Measurements from ENCODE around the gene ADAMTS10.
A peak's percentile ranks its signal among the peaks of the same experiment; 100 is the strongest.
"Not testable (repeated sequence)": the region's sequence is repeated elsewhere in the genome, so short reads cannot be mapped to it uniquely, and the experiment has no call there.

Gene ADAMTS10

GRCh38 chr19:8610041-8610935 lies at the start of gene ADAMTS10:
Gene ADAMTS10, minus strand, starts transcription at chr19:8610715. Its CDS starts 5,005 bp downstream, at chr19:8605710.
- DNase-seq (ENCODE audit: low spot score) = no peak
- FAIRE-seq = peak; percentile 69

DNA sequence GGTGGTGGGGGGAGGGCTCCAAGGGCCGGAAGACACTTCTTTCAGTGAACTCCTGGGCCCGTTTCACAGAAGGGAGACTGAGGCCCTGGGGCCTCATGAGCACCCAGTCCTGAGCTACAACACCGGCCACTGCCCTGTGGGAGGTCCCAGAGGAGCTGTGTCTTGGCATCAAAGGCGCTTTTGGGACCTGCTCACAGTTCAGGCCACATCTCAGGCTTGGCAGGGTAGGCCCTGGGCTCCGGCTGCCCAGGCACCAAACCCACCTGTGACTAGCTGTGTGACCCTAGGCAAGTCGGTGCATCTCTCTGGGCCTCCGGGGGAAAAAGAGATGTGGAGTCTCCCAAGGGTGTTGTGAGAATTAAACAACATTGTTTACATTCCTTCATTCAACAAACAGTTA lies 49.4 kb upstream of the ADAMTS10 start:
- DNase-seq (ENCODE audit: low spot score) = no peak
- FAIRE-seq = no peak

GRCh38 chr19:8657869-8658268 lies 47.4 kb upstream of the ADAMTS10 start:
- no peak for FAIRE-seq

DNA sequence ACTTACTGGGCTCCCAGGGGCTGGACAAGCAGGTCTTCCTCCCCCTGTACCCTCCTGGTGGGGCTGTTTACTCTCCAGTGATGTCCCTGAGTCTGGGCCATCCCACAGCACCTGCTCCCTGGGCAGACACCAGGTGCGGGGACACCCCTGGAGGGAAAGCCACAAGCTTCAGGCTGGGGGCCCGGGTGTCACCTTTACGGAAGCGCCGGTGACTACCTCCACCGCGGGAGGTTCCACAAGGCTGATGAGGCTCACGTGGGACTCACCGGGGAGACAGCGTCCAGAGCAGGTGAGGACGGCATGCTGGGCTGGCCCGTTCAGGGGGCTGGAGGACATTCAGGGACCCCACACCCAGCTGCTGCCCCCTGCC lies 44.8 kb upstream of the ADAMTS10 start:
- DNase-seq (ENCODE audit: low spot score) (no peak), FAIRE-seq (no peak)

More at GRCh38 chr19:8657869-8658268, 47.4 kb upstream of the ADAMTS10 start:
- no peak for DNase-seq (ENCODE audit: low spot score)

GRCh38 chr19:8654591-8655339 lies 44.2 kb upstream of the ADAMTS10 start:
- peak; percentile 66 for DNase-seq (ENCODE audit: low spot score)

DNA sequence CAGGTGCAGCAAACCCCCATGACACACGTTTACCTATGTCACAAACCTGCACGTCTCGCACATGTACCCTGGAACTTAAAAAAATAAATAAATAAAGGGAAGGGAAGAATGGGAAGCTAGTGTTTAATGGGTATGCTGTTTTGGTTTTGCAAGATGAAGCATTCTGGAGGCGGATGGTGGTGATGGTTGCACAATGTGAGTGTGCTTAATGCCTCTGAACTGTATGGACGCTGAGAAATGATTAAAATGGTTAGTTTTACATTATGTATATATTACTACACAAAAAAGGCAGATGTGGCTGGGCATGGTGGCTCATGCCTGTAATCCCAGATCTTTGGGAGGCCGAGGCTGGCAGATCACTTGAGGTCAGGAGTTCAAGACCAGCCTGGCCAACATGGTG lies 37.7 kb upstream of the ADAMTS10 start:
- no peak for FAIRE-seq

More at GRCh38 chr19:8654591-8655339, 44.2 kb upstream of the ADAMTS10 start:
- FAIRE-seq = no peak

GRCh38 chr19:8643860-8644653 lies 33.5 kb upstream of the ADAMTS10 start:
- FAIRE-seq (no peak), DNase-seq (ENCODE audit: low spot score) (no peak)

More for the DNA sequence above, 37.7 kb upstream of the ADAMTS10 start:
- no peak for DNase-seq (ENCODE audit: low spot score)

- DNase-seq (ENCODE audit: low spot score) = no peak
These were observed 32.0 kb upstream of the ADAMTS10 start for GRCh38 chr19:8642561-8642960.

GRCh38 chr19:8641908-8642547 lies 31.5 kb upstream of the ADAMTS10 start:
- FAIRE-seq (no peak), DNase-seq (ENCODE audit: low spot score) (no peak)

More at GRCh38 chr19:8642561-8642960, 32.0 kb upstream of the ADAMTS10 start:
- FAIRE-seq = no peak

DNA sequence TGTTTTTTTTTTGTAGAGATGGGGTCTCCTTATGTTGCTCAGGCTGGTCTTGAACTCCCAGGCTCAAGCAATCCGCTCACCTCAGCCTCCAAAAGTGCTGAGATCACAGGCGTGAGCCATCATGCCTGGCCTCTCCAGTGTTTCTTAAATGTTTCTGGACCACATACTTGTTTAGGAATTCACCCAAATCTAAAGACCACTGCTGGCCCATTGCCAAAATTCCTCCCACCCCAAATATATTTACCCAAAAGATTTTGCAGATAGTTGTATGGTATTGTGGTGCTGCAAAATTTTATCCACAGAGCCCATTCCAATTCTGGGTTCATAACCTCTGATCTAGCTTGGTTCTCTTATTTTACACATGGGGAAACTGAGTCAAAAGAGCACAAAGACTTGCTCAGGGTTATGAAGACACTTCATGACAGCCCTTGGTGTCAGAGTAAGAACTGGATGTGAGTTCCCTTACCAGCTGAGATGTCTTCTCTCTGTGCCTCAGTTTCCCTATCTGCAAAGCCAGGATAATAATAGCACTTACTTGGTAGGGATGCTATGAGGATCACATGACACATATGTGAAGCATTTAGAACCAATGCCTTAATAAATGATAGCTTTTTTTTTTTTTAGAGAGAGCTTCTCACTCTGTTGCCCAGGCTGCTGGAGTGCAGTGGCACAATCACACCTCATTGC lies 30.8 kb upstream of the ADAMTS10 start:
- FAIRE-seq (no peak), DNase-seq (ENCODE audit: low spot score) (no peak)

- DNase-seq (ENCODE audit: low spot score) = no peak
- FAIRE-seq = no peak
These were observed 30.0 kb upstream of the ADAMTS10 start for GRCh38 chr19:8640402-8641004.

GRCh38 chr19:8639821-8640401 lies 29.4 kb upstream of the ADAMTS10 start:
- FAIRE-seq (no peak), DNase-seq (ENCODE audit: low spot score) (no peak)

GRCh38 chr19:8638078-8638619 lies 27.6 kb upstream of the ADAMTS10 start:
- DNase-seq (ENCODE audit: low spot score) (peak; percentile 59), FAIRE-seq (no peak)

DNA sequence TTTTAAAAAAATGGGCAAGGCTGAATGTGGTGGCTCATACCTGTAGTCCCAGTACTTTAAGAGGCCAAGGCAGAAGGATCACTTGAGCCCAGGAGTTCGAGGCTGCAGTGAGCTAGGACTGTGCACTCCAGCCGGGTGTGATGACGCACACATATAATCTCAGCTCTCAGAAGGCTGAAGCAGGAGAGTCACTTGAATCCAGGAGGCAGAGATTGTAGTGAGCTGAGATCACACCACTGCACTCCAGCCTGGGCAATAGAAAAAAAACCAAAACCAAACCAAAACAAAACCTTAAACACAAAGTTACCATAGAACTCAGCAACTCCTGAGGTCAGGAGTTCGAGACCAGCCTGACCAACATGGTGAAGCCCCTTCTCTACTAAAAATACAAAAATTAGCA lies 26.6 kb upstream of the ADAMTS10 start:
- DNase-seq (ENCODE audit: low spot score) = not testable (repeated sequence)

DNA sequence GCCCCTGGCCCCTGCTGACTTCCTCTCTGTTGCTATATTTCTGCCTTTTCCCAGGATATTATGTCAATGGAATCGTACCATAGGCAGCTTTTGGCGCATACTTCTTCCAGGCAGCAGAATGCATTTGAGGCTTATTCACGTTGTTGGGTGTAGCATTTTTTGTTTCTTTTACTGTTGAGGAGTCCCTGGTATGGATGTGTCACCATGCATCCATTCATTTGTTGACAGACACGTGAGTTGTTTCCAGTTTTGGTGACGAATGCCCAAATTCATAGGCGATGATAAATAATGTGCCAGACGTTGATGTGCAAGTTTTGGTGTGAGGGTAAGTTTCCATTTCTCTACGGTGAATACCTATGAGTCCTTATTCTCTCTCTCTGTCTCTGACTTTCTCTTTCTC lies 24.9 kb upstream of the ADAMTS10 start:
- FAIRE-seq = no peak
- DNase-seq (ENCODE audit: low spot score) = no peak

More for the DNA sequence above, 26.6 kb upstream of the ADAMTS10 start:
- not testable (repeated sequence) for FAIRE-seq

DNA sequence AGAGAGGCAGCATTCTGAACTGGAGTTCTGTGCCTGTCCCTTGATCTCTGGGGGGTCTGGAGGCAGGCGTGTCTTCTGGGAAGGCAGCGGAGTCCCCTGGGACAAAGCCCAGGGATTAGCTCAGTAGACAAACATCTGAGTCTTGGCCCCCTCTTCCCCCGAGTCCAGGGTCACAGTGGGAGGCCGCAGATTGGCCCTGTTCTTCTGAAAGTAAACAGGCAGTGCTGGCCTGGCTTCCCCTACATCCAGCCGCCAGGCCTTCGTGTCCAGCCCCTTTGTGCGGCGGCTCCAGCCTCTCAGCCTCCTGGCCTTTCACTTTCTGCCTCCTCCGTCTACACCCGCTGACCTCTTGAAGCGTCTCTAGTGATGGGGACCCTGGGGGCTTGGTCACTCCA lies 20.9 kb upstream of the ADAMTS10 start:
- FAIRE-seq = no peak
- peak; percentile 51 for DNase-seq (ENCODE audit: low spot score)

- DNase-seq (ENCODE audit: low spot score) = no peak
- FAIRE-seq = no peak
These were observed 20.4 kb upstream of the ADAMTS10 start for GRCh38 chr19:8630796-8631424.

DNA sequence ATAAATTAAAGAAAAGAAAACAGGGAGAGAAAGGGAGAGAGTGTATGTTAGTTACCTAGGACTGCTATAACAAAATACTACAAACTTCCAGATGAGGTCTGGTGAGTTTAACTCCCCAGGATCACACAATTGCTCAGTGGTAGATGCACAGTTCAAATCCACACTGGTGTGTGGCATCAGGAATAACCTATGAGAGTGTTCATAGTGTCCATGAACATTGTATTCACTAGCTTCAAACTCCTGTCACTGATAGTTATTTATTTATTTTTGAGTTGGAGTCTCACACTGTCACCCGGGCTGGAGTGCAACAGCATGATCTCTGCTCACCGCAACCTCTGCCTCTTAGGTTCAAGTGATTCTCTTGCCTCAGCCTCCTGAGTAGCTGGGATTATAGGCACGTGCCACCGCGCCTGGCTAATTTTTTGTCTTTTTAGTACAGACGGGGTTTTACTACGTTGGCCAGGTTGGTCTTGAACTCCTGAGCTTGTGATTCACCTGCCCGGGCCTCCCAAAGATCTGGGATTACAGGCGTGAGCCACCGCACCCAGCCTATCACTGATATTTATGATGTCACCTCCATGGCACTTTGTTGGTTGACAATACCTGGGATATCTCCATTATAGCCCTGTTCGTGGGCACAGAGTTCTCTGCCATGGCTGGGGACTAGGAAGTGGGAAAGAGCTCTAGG lies 19.6 kb upstream of the ADAMTS10 start, which contains the start of gene NFILZ:
Gene NFILZ, plus strand, starts transcription at position 638 of the 688 bp plus-strand sequence. CDS start 46,133 bp downstream, outside the sequence.
- no peak for DNase-seq (ENCODE audit: low spot score)
- no peak for FAIRE-seq
